Measurements from ENCODE around the gene MATCAP1.

- no peak for TF ChIP-seq CTCF (conservative IDR thresholded peaks at IDR 0.05; ENCODE audit: low read depth, low read length)
- TF ChIP-seq SMC3 (IDR thresholded peaks at IDR 0.05; ENCODE audit: low read depth, low read length) = no peak
- no peak for TF ChIP-seq POLR2A (IDR thresholded peaks at IDR 0.05; ENCODE audit: low read depth, low read length)
- TF ChIP-seq RAD21 (IDR thresholded peaks at IDR 0.05; ENCODE audit: low read length) = no peak
- TF ChIP-seq USF2 (IDR thresholded peaks at IDR 0.05; ENCODE audit: low read depth, low read length) = no peak
- no peak for TF ChIP-seq CEBPB (IDR thresholded peaks at IDR 0.05; ENCODE audit: low read depth, low read length)
- no peak for TF ChIP-seq MAFK (IDR thresholded peaks at IDR 0.05; ENCODE audit: low read depth, low read length)
- no peak for TF ChIP-seq FOS (IDR thresholded peaks at IDR 0.05; ENCODE audit: low read depth, low read length)
- TF ChIP-seq RCOR1 (IDR thresholded peaks at IDR 0.05; ENCODE audit: insufficient replicate concordance, low read length) = no peak
Measured at GRCh38 chr16:67148656-67149275, 35.0 kb downstream of the MATCAP1 start.

All from IMR-90 (cell line).